Mesendoderm (in vitro differentiated cells): Measurements from ENCODE around the gene BCL10.

Experiments
- DNase-seq: peaks from one replicate; pipeline ENCODE4 v3.0.0; 2013
- H2AK5ac ChIP-seq: 2 replicates; pipeline ENCODE4 v1.6.1; 2013; ENCODE audit warnings: low read length, inconsistent platforms
- H2BK120ac ChIP-seq: 2 replicates; pipeline ENCODE4 v1.6.1; 2013; ENCODE audit warnings: low read depth, mild to moderate bottlenecking, low read length, moderate library complexity, mixed read lengths
- H2BK15ac ChIP-seq: replicated peaks from 2 replicates; pipeline ENCODE4 v1.6.1; 2013; ENCODE audit warnings: low read depth, mild to moderate bottlenecking, moderate library complexity
- H2BK5ac ChIP-seq: 2 replicates; pipeline ENCODE4 v1.6.1; 2013; ENCODE audit warnings: low read length, inconsistent platforms
- H3K18ac ChIP-seq: 2 replicates; pipeline ENCODE4 v1.6.1; 2013; ENCODE audit warnings: mild to moderate bottlenecking, low read length, mixed read lengths
- H3K23ac ChIP-seq: one replicate; pipeline ENCODE4 v1.6.1; 2013; ENCODE audit warnings: low read length
- H3K27ac ChIP-seq: 2 replicates; pipeline ENCODE4 v1.5.1; 2013; ENCODE audit warnings: low read depth, mild to moderate bottlenecking, inconsistent platforms, low read length, moderate library complexity
- H3K27me3 ChIP-seq: 2 replicates; pipeline ENCODE4 v1.6.1; 2013; ENCODE audit warnings: low read length, control low read depth, mild to moderate bottlenecking, inconsistent platforms; ENCODE audit not compliant: insufficient read depth, poor library complexity
- H3K36me3 ChIP-seq: 2 replicates; pipeline ENCODE4 v1.6.1; 2013; ENCODE audit warnings: low read length, inconsistent platforms; ENCODE audit not compliant: control insufficient read depth, insufficient read depth
- H3K4ac ChIP-seq: one replicate; pipeline ENCODE4 v1.6.1; 2013; ENCODE audit warnings: low read depth, mild to moderate bottlenecking, low read length, moderate library complexity
- H3K4me1 ChIP-seq: 2 replicates; pipeline ENCODE4 v1.6.1; 2013; ENCODE audit warnings: low read depth, low read length, inconsistent platforms; ENCODE audit not compliant: control insufficient read depth
- H3K4me2 ChIP-seq: 2 replicates; pipeline ENCODE4 v1.6.1; 2013; ENCODE audit warnings: low read length
- H3K4me3 ChIP-seq: 2 replicates; pipeline ENCODE4 v1.5.1; 2013; ENCODE audit warnings: mild to moderate bottlenecking, low read length
- H3K56ac ChIP-seq: one replicate; pipeline ENCODE4 v1.6.1; 2013; ENCODE audit warnings: low read length
- H3K79me1 ChIP-seq: 2 replicates; pipeline ENCODE4 v1.6.1; 2013; ENCODE audit warnings: low read length, inconsistent platforms
- H3K79me2 ChIP-seq: 2 replicates; pipeline ENCODE4 v1.6.1; 2013; ENCODE audit warnings: mild to moderate bottlenecking, low read length; ENCODE audit not compliant: control insufficient read depth, insufficient read depth
- H3K9ac ChIP-seq: 2 replicates; pipeline ENCODE4 v1.6.1; 2013; ENCODE audit warnings: low read length, inconsistent platforms
- H4K5ac ChIP-seq: one replicate; pipeline ENCODE4 v1.6.1; 2013; ENCODE audit warnings: low read length
- H4K8ac ChIP-seq: one replicate; pipeline ENCODE4 v1.6.1; 2013; ENCODE audit warnings: low read depth, mild to moderate bottlenecking, control low read depth, low read length, moderate library complexity
- WGBS: extraction: QIAGEN DNeasy Blood & Tissue Kit; methylation state at CpG from one replicate; pipeline ENCODE4 v1.1.7; 2013; ENCODE audit warnings: low lambda C conversion rate, missing lambda C conversion rate; ENCODE audit not compliant: insufficient coverage; ENCODE audit errors: extremely low coverage; 5-methylcytosine and 5-hydroxymethylcytosine counted together

Gene BCL10

GRCh38 chr1:85230305-85230977 lies 46.0 kb downstream of the BCL10 start:
- Histone ChIP-seq H2BK15ac (no peak overlapping the region), H3K23ac (no peak overlapping the region), H4K8ac (no peak overlapping the region), H3K4ac (no peak overlapping the region), H3K36me3 (no peaks in the 10 kb centered on the region), H2BK5ac (no peak overlapping the region), H3K56ac (no peak overlapping the region), H2AK5ac (no peak overlapping the region), H3K79me1 (no peaks in the 10 kb centered on the region), H4K5ac (no peak overlapping the region), H3K4me2 (no peak overlapping the region), H2BK120ac (no peak overlapping the region), H3K79me2 (no peaks in the 10 kb centered on the region), H3K4me1 (peaks cover 2% of the 10 kb centered on the region), H3K27me3 (no peaks in the 10 kb centered on the region), H3K27ac (no peak overlapping the region), H3K4me3 (no peak overlapping the region), H3K9ac (no peak overlapping the region), H3K18ac (no peak overlapping the region)
- no CpG with 5 or more reads among the region's 8 CpGs for WGBS
- peak; percentile 77 for DNase-seq

- H4K5ac ChIP-seq = no peak overlapping the region
- no peaks in the 10 kb centered on the region for H3K36me3 ChIP-seq
- no peak overlapping the region for H2BK15ac ChIP-seq
- H3K9ac ChIP-seq = no peak overlapping the region
- WGBS = no CpG with 5 or more reads among the region's 6 CpGs
- H3K27me3 ChIP-seq = no peaks in the 10 kb centered on the region
- no peak overlapping the region for H2BK120ac ChIP-seq
- H3K4me2 ChIP-seq = no peak overlapping the region
- no peak overlapping the region for H2AK5ac ChIP-seq
- H3K4me3 ChIP-seq = no peak overlapping the region
- H3K79me1 ChIP-seq = no peaks in the 10 kb centered on the region
- no peak overlapping the region for H3K56ac ChIP-seq
- no peak overlapping the region for H4K8ac ChIP-seq
- no peak overlapping the region for H2BK5ac ChIP-seq
- no peak overlapping the region for H3K18ac ChIP-seq
- no peak overlapping the region for H3K4ac ChIP-seq
- DNase-seq = no peak
- peaks cover 4% of the 10 kb centered on the region for H3K4me1 ChIP-seq
- no peaks in the 10 kb centered on the region for H3K79me2 ChIP-seq
- no peak overlapping the region for H3K27ac ChIP-seq
- H3K23ac ChIP-seq = no peak overlapping the region
Observed at GRCh38 chr1:85229574-85230097, 46.8 kb downstream of the BCL10 start.

DNA sequence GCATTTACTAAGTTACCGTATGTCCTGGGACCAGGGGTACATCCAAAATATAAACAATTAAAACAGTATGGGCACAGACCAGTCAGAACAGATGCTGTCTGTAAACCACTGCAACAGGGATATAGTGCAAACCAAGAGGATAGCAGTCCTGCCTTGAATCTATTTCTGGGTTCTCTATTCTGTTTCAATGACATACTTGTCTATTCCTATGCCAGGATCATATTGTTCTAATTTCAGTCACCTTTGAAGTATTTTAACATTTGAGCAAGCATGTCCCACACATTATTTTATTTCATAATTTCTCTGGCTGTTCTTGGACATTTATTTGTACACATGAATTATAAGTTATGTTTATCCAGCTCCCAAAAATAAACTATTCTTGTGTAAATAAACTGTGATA lies 47.5 kb downstream of the BCL10 start:
- Histone ChIP-seq H4K5ac (no peak overlapping the region), H3K79me2 (no peaks in the 10 kb centered on the region), H2AK5ac (no peak overlapping the region), H3K27me3 (no peaks in the 10 kb centered on the region), H3K36me3 (no peaks in the 10 kb centered on the region), H3K4me2 (no peak overlapping the region), H3K23ac (no peak overlapping the region), H3K27ac (no peak overlapping the region), H3K4me1 (peaks cover 4% of the 10 kb centered on the region), H3K4ac (no peak overlapping the region), H3K56ac (no peak overlapping the region), H2BK15ac (no peak overlapping the region), H4K8ac (no peak overlapping the region), H2BK120ac (no peak overlapping the region), H3K18ac (no peak overlapping the region), H2BK5ac (no peak overlapping the region), H3K4me3 (no peak overlapping the region), H3K79me1 (no peaks in the 10 kb centered on the region), H3K9ac (no peak overlapping the region)
- WGBS = no CpG with 5 or more reads among the region's 1 CpG
- DNase-seq = no peak

DNA sequence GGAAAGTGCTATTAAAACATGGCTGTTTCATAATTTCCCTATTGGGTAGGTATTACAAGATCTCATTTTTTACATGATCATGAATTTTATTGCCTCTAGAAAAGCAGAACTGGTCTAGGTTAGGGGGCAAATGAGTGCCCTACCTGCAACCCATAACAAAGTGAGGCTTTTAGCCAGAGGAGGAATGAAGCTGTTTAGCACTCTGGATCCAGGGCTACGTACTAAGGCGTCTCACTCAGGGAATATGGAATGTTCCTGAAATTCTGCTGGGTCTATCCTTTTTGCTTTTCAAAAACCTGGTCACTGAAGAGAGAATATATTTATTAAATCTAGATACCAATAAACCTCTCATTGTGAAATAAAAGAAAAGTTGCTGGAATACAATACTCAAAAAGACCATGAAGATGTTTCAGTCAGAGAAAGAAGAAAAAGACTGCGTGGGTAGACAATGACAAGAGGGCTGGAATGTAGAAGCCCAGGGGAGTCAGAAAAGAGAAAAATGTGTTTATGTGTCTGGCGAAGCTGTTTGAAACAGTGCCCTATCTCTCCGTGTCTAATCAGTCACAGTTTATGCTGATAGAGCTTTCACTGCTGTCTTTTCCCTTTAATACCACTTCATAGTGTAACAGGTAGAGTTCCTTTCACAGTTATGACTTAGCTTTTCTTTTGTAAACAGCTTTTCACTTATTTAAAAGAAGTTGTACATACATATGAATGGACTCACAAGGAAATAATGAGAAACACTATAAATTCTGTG lies 50.6 kb downstream of the BCL10 start:
- peak; percentile 65 for DNase-seq
- Histone ChIP-seq H2BK120ac (no peak overlapping the region), H3K23ac (no peak overlapping the region), H2AK5ac (no peak overlapping the region), H3K4ac (no peak overlapping the region), H3K4me1 (peaks cover 4% of the 10 kb centered on the region), H2BK5ac (no peak overlapping the region), H3K9ac (no peak overlapping the region), H4K5ac (no peak overlapping the region), H3K27ac (no peak overlapping the region), H3K79me2 (no peaks in the 10 kb centered on the region), H3K18ac (peak overlapping the region; percentile 30), H2BK15ac (no peak overlapping the region), H3K36me3 (no peaks in the 10 kb centered on the region), H3K79me1 (no peaks in the 10 kb centered on the region), H3K27me3 (no peaks in the 10 kb centered on the region), H3K56ac (no peak overlapping the region), H3K4me2 (no peak overlapping the region), H3K4me3 (no peak overlapping the region), H4K8ac (no peak overlapping the region)
- WGBS = no CpG with 5 or more reads among the region's 5 CpGs

GRCh38 chr1:85224734-85225623 lies 51.5 kb downstream of the BCL10 start:
- H2AK5ac ChIP-seq = no peak overlapping the region
- DNase-seq = peak; percentile 98
- no peaks in the 10 kb centered on the region for H3K27me3 ChIP-seq
- H3K79me1 ChIP-seq = no peaks in the 10 kb centered on the region
- no peak overlapping the region for H3K23ac ChIP-seq
- no peak overlapping the region for H2BK5ac ChIP-seq
- no peak overlapping the region for H2BK120ac ChIP-seq
- WGBS = no CpG with 5 or more reads among the region's 3 CpGs
- no peak overlapping the region for H2BK15ac ChIP-seq
- no peaks in the 10 kb centered on the region for H3K79me2 ChIP-seq
- H3K4ac ChIP-seq = no peak overlapping the region
- peak overlapping the region; percentile 30 for H3K18ac ChIP-seq
- no peak overlapping the region for H3K27ac ChIP-seq
- H3K56ac ChIP-seq = no peak overlapping the region
- no peak overlapping the region for H4K5ac ChIP-seq
- H4K8ac ChIP-seq = no peak overlapping the region
- H3K4me3 ChIP-seq = no peak overlapping the region
- no peak overlapping the region for H3K4me2 ChIP-seq
- peaks cover 6% of the 10 kb centered on the region for H3K4me1 ChIP-seq
- H3K9ac ChIP-seq = no peak overlapping the region
- no peaks in the 10 kb centered on the region for H3K36me3 ChIP-seq
